HK-2 (cell line): ENCODE results near the gene GRK4.
"Not testable (repeated sequence)": the region's sequence is repeated elsewhere in the genome, so short reads cannot be mapped to it uniquely, and the experiment has no call there.

Experiments used
- DNase-seq: peaks from one replicate; pipeline ENCODE4 v3.0.0-alpha.2; 2018; ENCODE audit not compliant: unreplicated experiment

The GRK4 gene

GRCh38 chr4:2941138-2942036 is 22.0 kb upstream of the GRK4 start:
- no peak for DNase-seq

- DNase-seq: no peak
These were observed 21.3 kb upstream of the GRK4 start for GRCh38 chr4:2942037-2942531.

- DNase-seq: no peak
These were observed 20.6 kb upstream of the GRK4 start for GRCh38 chr4:2942532-2943363.

- DNase-seq: no peak
These were observed 19.8 kb upstream of the GRK4 start for GRCh38 chr4:2943364-2944090.

GRCh38 chr4:2944091-2944482 is 19.3 kb upstream of the GRK4 start:
- no peak for DNase-seq

GRCh38 chr4:2944586-2945526 is 18.5 kb upstream of the GRK4 start:
- no peak for DNase-seq

- not testable (repeated sequence) for DNase-seq
These were observed 17.5 kb upstream of the GRK4 start for GRCh38 chr4:2945619-2946604.

GRCh38 chr4:2946812-2947600 is 16.4 kb upstream of the GRK4 start:
- no peak for DNase-seq

GRCh38 chr4:2947926-2948325 is 15.4 kb upstream of the GRK4 start:
- DNase-seq: no peak

- DNase-seq: no peak
These were observed 14.2 kb upstream of the GRK4 start for GRCh38 chr4:2948895-2949781.

GRCh38 chr4:2949782-2950125 is 13.6 kb upstream of the GRK4 start:
- no peak for DNase-seq

GRCh38 chr4:2950221-2950989 is 13.0 kb upstream of the GRK4 start:
- DNase-seq: no peak

GRCh38 chr4:2953496-2953895 is 9.9 kb upstream of the GRK4 start:
- DNase-seq: no peak

GRCh38 chr4:2954358-2955185 is 8.8 kb upstream of the GRK4 start:
- DNase-seq: no peak

GRCh38 chr4:2955186-2956044 is 8.0 kb upstream of the GRK4 start:
- DNase-seq: not testable (repeated sequence)
